H9 (cell line): Measurements from ENCODE around the gene NBDY. TPM values are rescaled to one million over a fixed set of nuclear protein-coding genes. Genes with fewer than 3 reads are reported as not detected.
A peak's percentile ranks its signal among the peaks of the same experiment; 100 is the strongest.

Experiments
- DNase-seq: peaks from one replicate; pipeline ENCODE4 v3.0.0-alpha.2; 2017
- H2AFZ ChIP-seq: one replicate; pipeline ENCODE4 v1.6.1; 2013; ENCODE audit warnings: mild to moderate bottlenecking, low read length, control low read depth, moderate library complexity
- H2AK5ac ChIP-seq: 2 replicates; pipeline ENCODE4 v1.6.1; 2013; ENCODE audit warnings: low read length, control low read depth, mixed read lengths; ENCODE audit not compliant: insufficient read length
- H2BK120ac ChIP-seq: one replicate; pipeline ENCODE4 v1.6.1; 2013; ENCODE audit warnings: low read depth, mild to moderate bottlenecking, low read length, control low read depth, inconsistent platforms; ENCODE audit not compliant: poor library complexity, severe bottlenecking
- H2BK12ac ChIP-seq: 2 replicates; pipeline ENCODE4 v1.6.1; 2013; ENCODE audit warnings: low read length, control low read depth, mixed read lengths, low read depth; ENCODE audit not compliant: insufficient read length
- H2BK15ac ChIP-seq: 2 replicates; pipeline ENCODE4 v1.6.1; 2013; ENCODE audit warnings: low read depth, low read length, control low read depth
- H2BK20ac ChIP-seq: one replicate; pipeline ENCODE4 v1.6.1; 2013; ENCODE audit warnings: low read depth, mild to moderate bottlenecking, low read length, control low read depth, inconsistent platforms; ENCODE audit not compliant: poor library complexity, severe bottlenecking
- H2BK5ac ChIP-seq: 2 replicates; pipeline ENCODE4 v1.6.1; 2013; ENCODE audit warnings: low read length, control low read depth, mixed read lengths; ENCODE audit not compliant: insufficient read length
- H3K14ac ChIP-seq: 2 replicates; pipeline ENCODE4 v1.6.1; 2013; ENCODE audit warnings: low read length, control low read depth; ENCODE audit not compliant: insufficient read depth
- H3K18ac ChIP-seq: 2 replicates; pipeline ENCODE4 v1.6.1; 2013; ENCODE audit warnings: low read depth, mild to moderate bottlenecking, mixed read lengths, low read length, control low read depth; ENCODE audit not compliant: insufficient read length
- H3K23ac ChIP-seq: 2 replicates; pipeline ENCODE4 v1.6.1; 2013; ENCODE audit warnings: low read length, control low read depth, mixed read lengths, low read depth; ENCODE audit not compliant: insufficient read length
- H3K23me2 ChIP-seq: 2 replicates; pipeline ENCODE4 v1.6.1; 2013; ENCODE audit warnings: low read depth, mild to moderate bottlenecking, mixed read lengths, low read length, control low read depth; ENCODE audit not compliant: insufficient read length, poor library complexity, severe bottlenecking
- H3K27ac ChIP-seq: 2 replicates; pipeline ENCODE4 v1.5.1; 2013; ENCODE audit warnings: low read length, control low read depth, mixed read lengths, low read depth; ENCODE audit not compliant: insufficient read length
- H3K27me3 ChIP-seq: 2 replicates; pipeline ENCODE4 v1.6.1; 2013; ENCODE audit warnings: low read length, control low read depth, inconsistent platforms; ENCODE audit not compliant: insufficient read depth
- H3K4ac ChIP-seq: 2 replicates; pipeline ENCODE4 v1.6.1; 2013; ENCODE audit warnings: low read depth, mild to moderate bottlenecking, control low read depth, inconsistent platforms, low read length, moderate library complexity
- H3K4me1 ChIP-seq: 2 replicates; pipeline ENCODE4 v1.6.1; 2013; ENCODE audit warnings: low read length, control low read depth, inconsistent platforms; ENCODE audit not compliant: insufficient read depth
- H3K4me2 ChIP-seq: 2 replicates; pipeline ENCODE4 v1.6.1; 2013; ENCODE audit warnings: low read length, control low read depth, mixed read lengths; ENCODE audit not compliant: insufficient read length, insufficient read depth
- H3K56ac ChIP-seq: 2 replicates; pipeline ENCODE4 v1.6.1; 2013; ENCODE audit warnings: low read depth, mild to moderate bottlenecking, mixed read lengths, low read length, control low read depth; ENCODE audit not compliant: insufficient read length
- H3K79me1 ChIP-seq: 2 replicates; pipeline ENCODE4 v1.6.1; 2013; ENCODE audit warnings: low read depth, mild to moderate bottlenecking, moderate library complexity, low read length, control low read depth, inconsistent platforms; ENCODE audit not compliant: insufficient read depth, poor library complexity, severe bottlenecking
- H3K79me2 ChIP-seq: 2 replicates; pipeline ENCODE4 v1.6.1; 2013; ENCODE audit warnings: low read length, control low read depth, inconsistent platforms; ENCODE audit not compliant: insufficient read depth
- H3K9ac ChIP-seq: 2 replicates; pipeline ENCODE4 v1.6.1; 2013; ENCODE audit warnings: low read length, control low read depth, mixed read lengths; ENCODE audit not compliant: insufficient read length; ENCODE audit errors: extremely low read depth
- H3K9me3 ChIP-seq: one replicate; pipeline ENCODE4 v1.6.1; 2013; ENCODE audit warnings: low read depth, low read length, inconsistent platforms; ENCODE audit not compliant: control insufficient read depth
- H3T11ph ChIP-seq: one replicate; pipeline ENCODE4 v1.6.1; 2013; ENCODE audit warnings: mild to moderate bottlenecking, low read length, control low read depth, inconsistent platforms
- H4K20me1 ChIP-seq: one replicate; pipeline ENCODE4 v1.6.1; 2013; ENCODE audit not compliant: control insufficient read depth, insufficient read length, insufficient read depth
- H4K5ac ChIP-seq: 2 replicates; pipeline ENCODE4 v1.6.1; 2013; ENCODE audit warnings: low read depth, mild to moderate bottlenecking, mixed read lengths, low read length, control low read depth; ENCODE audit not compliant: insufficient read length
- H4K8ac ChIP-seq: replicated peaks from 2 replicates; pipeline ENCODE4 v1.6.1; 2013; ENCODE audit warnings: low read length, control low read depth, mixed read lengths, low read depth; ENCODE audit not compliant: insufficient read length
- H4K91ac ChIP-seq: 2 replicates; pipeline ENCODE4 v1.6.1; 2013; ENCODE audit warnings: low read depth, mild to moderate bottlenecking, moderate library complexity, mixed read lengths, low read length, control low read depth; ENCODE audit not compliant: insufficient read length
- H3K27ac Mint-ChIP-seq, 3 experiments: 2 replicates in 2 of 3; 3 replicates in 1 of 3; pipeline ENCODE4 v1.8.0; 2020 to 2021; ENCODE audit warnings: mixed read lengths in 3 of 3, mild to moderate bottlenecking in 1 of 3, moderate library complexity in 1 of 3
- H3K27me3 Mint-ChIP-seq: 2 replicates; pipeline ENCODE4 v1.8.0; 2021; ENCODE audit warnings: low read depth, mild to moderate bottlenecking, moderate library complexity, mixed read lengths
- H3K36me3 Mint-ChIP-seq, 3 experiments: 2 replicates in 2 of 3; 3 replicates in 1 of 3; pipeline ENCODE4 v1.8.0; 2020 to 2021; ENCODE audit warnings: low read depth in 3 of 3, mixed read lengths in 3 of 3; ENCODE audit not compliant: insufficient read depth in 1 of 3
- H3K4me1 Mint-ChIP-seq, 2 experiments: 2 replicates each; pipeline ENCODE4 v1.8.0; 2020; ENCODE audit warnings: mixed read lengths in 2 of 2
- H3K4me3 Mint-ChIP-seq, 2 experiments: 2 replicates in 1 of 2; 3 replicates in 1 of 2; pipeline ENCODE4 v1.8.0; 2020 to 2021; ENCODE audit warnings: mild to moderate bottlenecking in 2 of 2, mixed read lengths in 2 of 2, moderate library complexity in 1 of 2
- H3K9me3 Mint-ChIP-seq, 2 experiments: 2 replicates in 1 of 2; 3 replicates in 1 of 2; pipeline ENCODE4 v1.8.0; 2020; ENCODE audit warnings: mild to moderate bottlenecking in 2 of 2, mixed read lengths in 2 of 2, moderate library complexity in 1 of 2
- WGBS: extraction: QIAGEN DNeasy Blood & Tissue Kit; methylation state at CpG from one replicate; pipeline ENCODE4 v1.1.7; 2013; ENCODE audit warnings: missing lambda C conversion rate, low lambda C conversion rate, mixed read lengths; ENCODE audit not compliant: insufficient read length; ENCODE audit errors: extremely low coverage; 5-methylcytosine and 5-hydroxymethylcytosine counted together
- total RNA-seq: library from RNA; stranded (reverse); gene quantifications from 2 replicates; pipeline ENCODE4 v1.2.1, GENCODE V29; 2021
- TF ChIP-seq, protein P1 (sequence below): fragments of 200-600 bp; sonication (generic); conservative IDR thresholded peaks from 3 replicates; pipeline ENCODE4 v1.8.0; 2021; ENCODE audit warnings: antibody characterized with exemption, mild to moderate bottlenecking

NBDY gene
- total RNA-seq, 1 experiment from 2014 or later = 62.5 TPM

DNA sequence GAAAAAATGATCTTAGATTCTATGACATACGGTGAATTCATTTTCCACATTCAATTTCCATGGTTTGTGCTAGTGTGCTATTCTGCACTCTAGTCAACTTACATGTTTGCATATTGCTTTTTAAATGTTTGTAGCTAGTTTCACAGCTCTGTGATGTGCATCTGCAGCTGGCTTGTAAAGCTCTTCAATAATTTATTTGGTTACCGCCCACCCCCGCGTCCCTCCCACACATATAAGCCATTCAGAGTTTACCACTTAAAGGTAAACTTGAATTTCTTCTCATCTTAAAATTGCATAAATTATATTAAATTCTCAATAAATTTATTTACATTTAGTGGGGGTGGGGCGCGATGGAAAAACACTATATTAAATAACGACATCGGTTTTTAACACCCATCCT lies 291 bp upstream of the NBDY start:
- no peak overlapping the region for H3K23ac ChIP-seq

More for the DNA sequence above, 291 bp upstream of the NBDY start:
- Mint-ChIP-seq H3K27ac (peak overlapping the region in 1 of 3 experiments; percentile 74; a peak in 1 of 7 replicates), H3K36me3 (peaks cover 2 to 5% (median 4%) of the 10 kb centered on the region in 3 experiments; a peak in 5 of 7 replicates), H3K27me3 (no peaks in the 10 kb centered on the region), H3K4me3 (peak overlapping the region; percentile 86 to 87), H3K9me3 (peaks cover 33 to 49% of the 10 kb centered on the region in 2 experiments), H3K4me1 (peaks cover 7% of the 10 kb centered on the region in 2 experiments; a peak in 2 of 4 replicates)
- Histone ChIP-seq H3K27ac (no peak overlapping the region), H2AK5ac (no peak overlapping the region), H3K56ac (no peak overlapping the region), H3K9me3 (no peaks in the 10 kb centered on the region), H3K9ac (no peak overlapping the region), H3K79me1 (no peaks in the 10 kb centered on the region), H4K8ac (no peak overlapping the region), H3K4ac (no peak overlapping the region), H3K4me2 (peak overlapping the region; percentile 64), H3K79me2 (peaks cover 3% of the 10 kb centered on the region; the same call in 1 of the 2 replicates), H4K91ac (no peak overlapping the region), H3K14ac (no peak overlapping the region), H2BK15ac (no peak overlapping the region), H3T11ph (no peak overlapping the region), H3K18ac (no peak overlapping the region), H3K27me3 (no peaks in the 10 kb centered on the region), H3K23me2 (peaks cover 2% of the 10 kb centered on the region), H2BK120ac (no peak overlapping the region), H4K20me1 (no peaks in the 10 kb centered on the region), H4K5ac (no peak overlapping the region), H2BK5ac (no peak overlapping the region), H2AFZ (no peak overlapping the region), H3K4me1 (no peaks in the 10 kb centered on the region), H2BK12ac (no peak overlapping the region), H2BK20ac (no peak overlapping the region)
- no peak for DNase-seq
- WGBS = no CpG with 5 or more reads among the region's 8 CpGs
- TF ChIP-seq, protein P1, sequence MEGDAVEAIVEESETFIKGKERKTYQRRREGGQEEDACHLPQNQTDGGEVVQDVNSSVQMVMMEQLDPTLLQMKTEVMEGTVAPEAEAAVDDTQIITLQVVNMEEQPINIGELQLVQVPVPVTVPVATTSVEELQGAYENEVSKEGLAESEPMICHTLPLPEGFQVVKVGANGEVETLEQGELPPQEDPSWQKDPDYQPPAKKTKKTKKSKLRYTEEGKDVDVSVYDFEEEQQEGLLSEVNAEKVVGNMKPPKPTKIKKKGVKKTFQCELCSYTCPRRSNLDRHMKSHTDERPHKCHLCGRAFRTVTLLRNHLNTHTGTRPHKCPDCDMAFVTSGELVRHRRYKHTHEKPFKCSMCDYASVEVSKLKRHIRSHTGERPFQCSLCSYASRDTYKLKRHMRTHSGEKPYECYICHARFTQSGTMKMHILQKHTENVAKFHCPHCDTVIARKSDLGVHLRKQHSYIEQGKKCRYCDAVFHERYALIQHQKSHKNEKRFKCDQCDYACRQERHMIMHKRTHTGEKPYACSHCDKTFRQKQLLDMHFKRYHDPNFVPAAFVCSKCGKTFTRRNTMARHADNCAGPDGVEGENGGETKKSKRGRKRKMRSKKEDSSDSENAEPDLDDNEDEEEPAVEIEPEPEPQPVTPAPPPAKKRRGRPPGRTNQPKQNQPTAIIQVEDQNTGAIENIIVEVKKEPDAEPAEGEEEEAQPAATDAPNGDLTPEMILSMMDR = no peak
